Fibroblast of skin of left quadriceps (primary cell): ENCODE results near the gene CTNNA2.

Experiments used
- DNase-seq, 2 experiments: peaks; one replicate each; pipeline ENCODE4 v3.0.0-alpha.2; 2013; ENCODE audit warnings: low read depth in 2 of 2

Gene CTNNA2

DNA sequence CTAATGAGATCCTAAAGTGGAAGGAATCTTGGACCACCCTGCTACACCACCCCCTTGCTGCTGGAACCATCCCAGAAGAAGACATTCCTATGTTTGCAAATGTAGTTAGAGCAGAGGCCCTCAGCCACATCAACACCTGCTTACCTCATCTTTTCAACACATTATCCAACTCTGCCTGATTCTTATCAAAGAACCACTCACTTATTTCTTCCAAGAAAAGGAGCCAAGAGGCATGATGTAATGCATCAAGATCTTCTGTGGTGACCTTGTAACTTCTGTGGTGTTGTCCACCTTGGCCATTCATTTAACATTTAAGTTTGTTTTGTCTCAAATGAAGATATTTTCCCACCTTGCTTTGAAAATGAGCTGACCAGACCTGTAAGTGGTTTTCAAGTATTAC lies 338.1 kb downstream of the CTNNA2 start:
- DNase-seq: no peak

DNA sequence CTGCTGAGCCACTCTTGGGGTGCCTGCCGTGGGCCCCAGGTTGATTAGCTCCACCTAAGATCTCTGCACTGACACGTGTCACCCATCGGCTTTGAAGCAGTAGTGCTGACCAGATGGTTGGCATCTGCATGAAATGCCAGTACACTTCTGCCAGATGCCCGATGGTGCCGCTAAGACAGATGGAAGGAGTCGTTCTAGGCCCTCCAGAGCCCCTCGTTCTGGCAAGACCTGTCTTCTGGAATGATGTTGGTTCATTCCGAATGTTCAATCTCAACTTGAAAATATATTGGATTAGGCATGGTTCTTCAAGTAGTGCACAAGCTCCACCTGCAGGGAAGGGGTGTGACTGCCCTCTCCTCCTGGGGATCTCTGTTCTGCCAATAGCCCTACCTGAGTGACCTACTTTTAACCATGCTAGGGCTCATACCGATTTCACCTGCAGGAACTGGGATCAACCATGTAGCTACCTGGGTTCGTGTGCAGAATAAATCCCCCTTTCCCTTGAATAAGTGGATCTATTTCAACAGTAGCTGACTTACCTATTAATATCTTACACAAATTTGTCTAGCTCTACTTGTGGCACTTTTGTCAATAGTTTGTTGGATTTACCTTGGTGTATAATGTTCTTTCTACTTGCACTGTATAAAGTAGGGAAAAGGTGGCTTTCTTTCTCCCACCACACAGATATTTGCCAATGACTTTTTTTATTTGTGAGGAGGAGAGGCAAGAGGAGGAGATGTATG lies 342.6 kb downstream of the CTNNA2 start:
- no peak for DNase-seq

DNA sequence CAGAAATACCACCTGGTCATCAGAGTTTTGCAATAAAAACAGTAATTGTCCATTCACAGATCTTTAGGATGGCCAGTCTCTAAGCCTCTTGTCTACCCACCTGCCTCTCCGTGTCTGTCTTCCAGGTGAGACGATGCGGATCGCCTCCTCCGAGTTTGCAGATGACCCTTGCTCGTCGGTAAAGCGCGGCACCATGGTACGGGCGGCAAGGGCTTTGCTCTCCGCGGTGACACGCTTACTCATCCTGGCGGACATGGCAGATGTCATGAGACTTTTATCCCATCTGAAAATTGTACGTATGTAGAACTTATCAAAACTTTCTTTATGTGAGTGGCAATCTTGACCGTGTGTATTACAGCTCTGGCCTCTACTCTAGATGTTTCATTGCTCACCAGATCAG lies 345.0 kb downstream of the CTNNA2 start:
- DNase-seq: no peak

DNA sequence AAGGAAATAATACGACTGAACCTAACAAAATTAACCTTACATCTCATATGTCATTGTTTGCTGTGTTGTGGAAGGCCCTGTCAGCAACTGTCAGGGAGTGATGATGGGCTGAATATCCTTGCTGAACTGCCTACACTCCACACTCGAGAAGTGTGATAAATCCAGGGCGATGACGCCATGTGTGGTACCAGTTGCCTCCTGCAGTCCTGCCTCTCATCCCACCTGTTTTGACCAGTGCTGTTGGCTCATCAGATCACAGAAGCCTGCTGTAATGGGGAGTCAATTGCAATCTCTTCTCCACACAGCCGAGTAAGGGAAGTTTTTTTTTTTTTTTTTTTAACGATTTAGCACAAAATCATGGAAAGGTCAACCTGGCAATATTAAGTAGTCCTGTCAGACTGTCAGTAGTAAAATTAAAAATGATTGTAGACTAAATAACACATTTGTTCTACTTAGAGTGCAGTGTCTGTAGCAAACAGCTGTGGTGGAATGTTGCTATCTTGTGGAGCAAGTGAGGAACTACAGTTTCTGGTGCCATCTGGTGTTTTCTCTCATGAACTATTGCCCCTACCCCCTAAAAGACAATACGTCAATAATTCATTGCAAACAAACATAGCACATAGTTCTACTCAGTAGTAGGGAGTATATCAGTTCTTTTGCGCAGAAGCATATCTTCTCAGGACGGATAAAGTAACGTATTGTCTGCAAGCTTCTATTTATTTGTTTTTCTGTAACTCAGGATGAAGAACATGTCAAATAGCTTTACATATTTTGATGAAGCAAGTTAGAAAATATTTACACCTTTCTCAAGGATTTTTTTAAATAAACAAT lies 347.6 kb downstream of the CTNNA2 start:
- no peak for DNase-seq

DNA sequence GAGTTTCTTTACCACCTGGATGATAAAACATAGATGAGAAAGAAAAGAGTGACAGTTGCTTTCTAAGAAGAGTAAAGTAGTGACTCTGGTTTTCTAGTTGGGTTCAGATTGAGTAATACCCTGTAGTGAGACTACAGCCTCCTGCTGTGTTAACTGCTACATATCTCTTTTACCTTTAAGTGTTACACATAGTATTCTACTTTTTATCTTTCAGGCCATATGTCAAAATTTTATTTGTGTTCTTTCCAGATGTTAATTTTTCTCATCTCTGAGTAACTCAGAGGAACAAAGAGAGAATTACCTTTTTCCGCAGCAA lies 348.2 kb downstream of the CTNNA2 start:
- DNase-seq: no peak

DNA sequence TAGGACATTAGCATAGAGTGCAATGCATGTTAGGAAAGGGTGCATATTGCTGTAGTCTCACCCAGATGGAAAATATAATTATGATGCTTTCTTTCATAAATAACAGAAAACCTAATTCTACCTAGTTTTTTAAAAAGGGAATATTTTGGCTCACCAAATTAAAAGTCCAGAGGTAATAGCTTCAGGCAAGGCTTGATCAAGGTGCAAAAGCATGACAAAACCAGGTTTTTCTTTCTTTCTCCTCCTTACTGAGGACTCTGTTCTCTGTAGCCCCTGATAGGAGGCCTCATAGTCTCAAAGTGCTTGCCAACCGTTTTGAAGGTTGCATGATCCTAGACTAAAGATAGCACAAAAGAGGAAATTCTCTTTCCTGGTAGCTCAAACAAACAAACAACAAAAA lies 349.9 kb downstream of the CTNNA2 start:
- DNase-seq: no peak

DNA sequence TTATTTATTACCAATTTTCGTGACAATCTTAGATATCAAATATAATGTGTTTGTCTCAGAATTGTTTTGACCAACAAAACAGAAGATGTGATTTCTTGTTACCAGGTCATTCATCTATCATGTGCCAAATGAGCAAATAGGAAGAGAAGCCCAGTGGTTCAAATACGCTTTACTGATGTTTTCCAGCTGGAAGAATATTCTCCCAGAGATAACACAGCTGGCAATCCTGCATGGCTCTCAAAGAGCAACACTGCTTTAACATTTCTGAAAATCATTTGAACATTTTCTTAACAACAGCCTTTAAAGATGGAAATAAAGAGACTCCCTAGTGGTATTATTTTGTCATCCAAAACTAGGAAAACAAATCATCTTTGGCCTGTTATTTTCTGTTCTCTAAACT lies 359.8 kb downstream of the CTNNA2 start:
- no peak for DNase-seq

DNA sequence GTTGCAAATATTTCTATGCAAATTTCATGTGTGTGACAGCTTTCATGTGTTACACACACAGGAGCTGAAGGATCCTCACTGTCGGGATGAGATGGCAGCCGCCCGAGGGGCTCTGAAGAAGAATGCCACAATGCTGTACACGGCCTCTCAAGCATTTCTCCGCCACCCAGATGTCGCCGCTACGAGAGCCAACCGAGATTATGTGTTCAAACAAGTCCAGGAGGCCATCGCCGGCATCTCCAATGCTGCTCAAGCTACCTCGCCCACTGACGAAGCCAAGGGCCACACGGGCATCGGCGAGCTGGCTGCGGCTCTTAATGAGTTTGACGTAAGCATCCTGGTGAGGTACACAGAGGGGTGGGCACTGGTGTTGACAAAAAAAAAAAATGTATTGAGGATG lies 361.2 kb downstream of the CTNNA2 start:
- no peak for DNase-seq

DNA sequence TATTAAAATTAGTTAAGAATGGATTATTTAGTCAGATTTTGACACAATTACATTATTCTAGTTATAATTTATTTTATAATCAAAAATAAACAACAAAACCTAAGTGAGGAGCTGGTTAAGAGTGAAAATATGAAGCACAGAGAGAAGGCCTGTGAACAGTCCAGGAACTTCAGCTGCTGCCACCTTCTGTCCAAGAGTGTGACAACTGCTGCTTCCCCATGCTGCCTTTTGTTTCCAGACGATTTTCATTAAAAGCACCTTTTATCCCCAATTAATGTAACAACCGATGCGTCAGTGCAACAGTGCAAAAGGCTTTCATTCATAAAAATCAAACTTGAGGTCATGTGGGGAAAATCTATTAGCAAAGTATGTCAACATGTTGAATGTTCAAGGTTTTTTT lies 363.6 kb downstream of the CTNNA2 start:
- DNase-seq: no peak

DNA sequence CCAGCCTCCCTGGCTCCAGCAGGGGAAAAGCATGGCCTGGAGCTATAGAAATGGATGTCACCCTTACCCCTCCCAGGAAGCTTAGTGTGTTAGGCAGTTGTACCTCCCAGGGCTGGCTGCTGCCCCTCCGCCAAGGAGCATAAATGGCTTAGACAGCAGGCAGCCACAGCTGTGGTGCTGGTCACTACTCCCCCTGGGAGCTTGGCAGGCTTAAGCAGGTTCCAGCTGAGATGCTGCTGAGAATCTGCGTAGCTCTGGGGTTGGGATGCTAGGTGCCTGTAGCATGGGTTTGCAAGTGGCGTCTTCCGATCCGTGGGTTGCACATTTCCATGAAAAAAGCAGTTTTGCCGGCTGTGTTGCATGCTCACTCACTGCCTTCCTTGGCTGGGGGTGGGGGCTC lies 369.7 kb downstream of the CTNNA2 start:
- DNase-seq: no peak

DNA sequence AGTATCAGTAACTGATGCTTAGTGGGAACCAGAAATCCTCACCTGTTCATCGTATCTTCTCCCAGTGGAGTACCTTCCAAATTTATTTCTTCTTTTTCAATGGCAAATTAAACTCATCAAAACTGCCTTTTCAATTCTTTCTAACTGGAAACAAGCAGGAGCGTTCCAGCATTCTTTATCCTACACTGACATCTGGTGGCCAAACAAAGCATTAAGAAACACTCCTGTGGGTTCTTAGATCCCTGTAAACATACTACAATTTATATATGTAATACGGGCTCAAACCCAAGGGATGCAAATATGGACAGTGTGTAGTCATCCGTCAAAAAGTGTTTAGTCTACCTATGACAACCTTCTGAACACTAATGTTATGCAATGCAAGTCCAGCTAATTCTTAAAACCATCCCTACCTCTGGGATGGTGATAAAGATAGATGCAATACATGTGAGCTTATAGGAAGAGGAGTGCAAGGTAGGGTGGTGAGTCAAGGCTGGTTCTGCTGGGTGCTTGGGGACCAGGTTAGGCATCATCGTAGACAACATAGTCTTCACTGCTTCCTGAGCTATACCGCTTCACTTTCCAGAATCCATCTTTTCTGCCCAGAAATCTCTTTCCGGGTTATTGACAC lies 375.0 kb downstream of the CTNNA2 start:
- peak; percentile 24 to 31 for DNase-seq

DNA sequence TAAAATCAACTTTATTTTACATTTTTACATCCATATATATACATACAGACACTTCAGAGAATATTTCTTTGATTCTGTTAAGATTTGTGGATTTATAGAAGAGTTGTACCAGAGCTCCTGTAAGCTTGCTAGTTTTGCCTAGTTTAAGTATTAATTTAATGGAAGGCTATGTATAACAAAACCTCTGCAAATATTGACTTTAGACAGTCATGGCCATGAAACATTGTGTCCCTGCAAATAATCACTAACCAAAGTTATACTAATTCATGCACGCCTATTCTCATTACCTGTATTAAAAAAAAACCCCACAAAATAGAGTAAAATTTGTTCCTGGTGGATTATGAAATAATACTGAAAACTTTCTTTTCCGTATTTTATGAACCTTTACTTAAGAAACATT lies 379.3 kb downstream of the CTNNA2 start:
- DNase-seq: no peak

DNA sequence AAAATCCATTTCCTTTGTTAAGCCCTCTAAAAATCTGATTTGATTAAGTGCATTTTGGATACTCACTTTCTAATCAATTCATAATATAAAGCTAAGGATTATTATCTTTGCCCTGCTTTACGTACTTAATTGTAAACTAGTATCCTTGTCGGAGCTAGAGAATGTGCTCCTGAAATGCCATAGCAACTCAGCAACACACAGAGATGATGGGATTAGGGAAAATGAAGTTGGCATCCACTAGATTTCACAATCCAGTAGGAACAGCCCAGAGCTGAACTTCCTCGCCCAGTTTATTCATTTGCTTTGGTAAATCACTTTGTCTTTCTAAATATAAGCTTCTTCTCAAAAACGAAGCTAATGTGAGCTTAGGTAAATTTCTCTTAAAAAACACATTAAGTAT lies 386.3 kb downstream of the CTNNA2 start:
- no peak for DNase-seq

DNA sequence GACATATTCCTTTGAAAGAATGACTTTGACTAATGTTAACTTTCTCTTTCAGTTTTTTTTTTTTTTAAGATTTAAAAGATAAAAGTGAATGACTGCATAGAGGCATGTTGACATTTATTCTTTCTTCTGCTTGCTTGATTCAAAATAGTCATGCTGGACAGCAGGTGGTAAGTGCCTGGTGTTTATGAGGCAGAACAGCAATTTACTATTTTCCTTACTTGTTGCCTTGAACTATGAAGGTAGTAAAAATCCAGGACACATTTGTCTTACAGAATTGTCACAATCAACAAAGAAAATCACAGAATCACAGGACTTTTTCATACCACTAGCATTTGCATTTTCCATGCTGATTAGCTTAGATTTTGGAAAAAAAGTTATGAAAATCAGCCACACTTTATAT lies 388.3 kb downstream of the CTNNA2 start:
- no peak for DNase-seq

DNA sequence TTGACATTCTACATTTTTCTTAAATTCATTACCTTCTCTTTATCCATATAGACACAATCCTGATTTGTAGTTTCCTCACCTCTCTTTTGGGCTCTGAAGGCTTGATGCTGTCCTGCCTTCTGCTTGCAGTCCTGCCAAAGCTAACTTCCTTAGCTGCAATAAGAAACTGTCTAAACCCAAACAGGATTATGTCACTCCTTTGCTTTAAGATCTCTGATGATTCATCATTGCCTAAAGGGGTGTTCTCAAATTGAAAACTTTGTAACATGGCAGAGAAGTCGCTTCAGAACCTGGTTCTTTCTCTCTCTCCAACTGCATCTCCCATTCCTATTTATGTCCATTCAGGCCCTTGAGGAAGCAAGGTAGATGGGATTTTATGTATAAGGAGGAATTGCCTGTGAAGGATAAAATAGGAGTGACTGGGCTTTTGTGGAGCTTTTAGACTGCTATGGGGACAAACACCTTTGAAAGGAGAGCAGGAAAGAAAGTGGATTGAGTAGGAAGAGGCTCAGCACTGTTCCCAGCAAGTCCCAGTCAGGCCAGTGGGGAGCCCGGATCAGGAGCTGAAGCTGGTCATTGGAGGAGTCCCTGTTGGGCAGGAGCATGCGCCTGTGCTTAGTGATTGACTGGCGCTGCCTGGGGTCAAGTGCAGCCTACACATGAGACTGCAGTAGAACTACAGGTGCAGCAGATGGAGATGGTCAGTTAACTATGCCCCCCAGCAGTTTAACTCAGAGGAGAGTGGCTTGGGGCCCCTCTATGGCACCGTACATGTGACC lies 390.6 kb downstream of the CTNNA2 start:
- no peak for DNase-seq

DNA sequence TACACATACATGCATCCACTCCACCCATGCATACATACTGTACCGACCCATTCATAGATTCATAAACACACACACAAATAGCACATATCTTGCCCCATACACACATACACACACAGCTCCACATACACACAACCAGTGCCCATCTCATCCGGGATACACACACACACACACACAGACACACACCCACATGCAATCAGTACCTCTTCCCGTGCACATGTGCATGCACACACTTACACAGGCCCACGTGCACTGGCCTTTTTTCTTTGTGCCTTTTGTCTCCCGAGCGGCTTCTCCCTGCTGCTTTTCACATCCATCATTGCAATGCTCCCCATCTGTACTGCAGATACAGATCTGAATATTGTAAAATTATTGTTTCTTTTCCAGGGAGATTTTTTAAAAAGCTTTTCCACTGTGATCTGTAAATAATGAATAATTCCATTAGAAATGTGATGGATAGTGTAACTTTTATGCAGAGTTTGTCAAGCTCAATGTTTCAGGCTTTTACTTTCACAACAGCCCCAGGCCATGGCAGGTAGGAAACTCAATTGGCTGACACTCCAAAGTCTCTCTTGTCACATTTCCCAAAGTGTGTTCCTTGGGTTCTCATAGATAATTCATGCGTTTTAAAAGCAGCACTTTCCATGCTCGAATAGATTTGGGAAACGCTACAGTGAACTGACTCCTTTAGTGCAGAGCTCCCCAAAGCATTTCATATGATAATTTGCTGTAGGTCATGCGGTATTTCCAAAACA lies 393.5 kb downstream of the CTNNA2 start:
- no peak for DNase-seq

DNA sequence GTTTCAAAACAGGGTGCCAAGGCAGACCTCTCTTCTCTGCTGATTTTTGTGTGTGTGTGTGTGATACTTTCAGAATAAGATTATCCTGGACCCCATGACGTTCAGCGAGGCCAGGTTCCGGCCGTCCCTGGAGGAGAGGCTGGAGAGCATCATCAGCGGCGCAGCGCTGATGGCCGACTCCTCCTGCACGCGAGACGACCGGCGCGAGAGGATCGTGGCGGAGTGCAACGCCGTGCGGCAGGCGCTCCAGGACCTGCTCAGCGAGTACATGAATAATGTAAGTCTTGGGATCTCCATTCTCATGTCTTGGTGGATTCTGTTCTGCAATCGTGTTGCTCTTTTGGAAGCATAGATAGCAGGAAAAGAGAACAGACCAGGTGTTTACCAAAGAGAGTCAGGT lies 396.7 kb downstream of the CTNNA2 start:
- no peak for DNase-seq

DNA sequence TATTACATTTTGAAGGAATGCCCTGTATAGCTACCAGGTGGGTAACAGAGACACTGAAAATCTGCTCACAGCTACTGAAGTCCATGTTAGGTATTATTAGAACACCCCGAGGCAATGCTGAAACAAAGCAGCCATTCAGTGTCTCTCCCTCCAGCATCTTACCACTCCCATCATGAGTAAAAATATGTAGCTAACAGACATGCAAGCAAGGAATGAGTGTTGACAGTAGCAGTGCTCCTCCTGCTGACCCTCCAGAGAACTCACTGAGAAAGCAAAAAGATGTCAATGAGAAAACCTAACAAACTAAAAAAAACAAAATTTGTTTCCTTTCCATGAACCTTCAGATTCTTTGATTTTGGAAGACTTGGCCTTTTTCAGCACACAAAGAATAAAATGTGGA lies 397.8 kb downstream of the CTNNA2 start:
- no peak for DNase-seq

DNA sequence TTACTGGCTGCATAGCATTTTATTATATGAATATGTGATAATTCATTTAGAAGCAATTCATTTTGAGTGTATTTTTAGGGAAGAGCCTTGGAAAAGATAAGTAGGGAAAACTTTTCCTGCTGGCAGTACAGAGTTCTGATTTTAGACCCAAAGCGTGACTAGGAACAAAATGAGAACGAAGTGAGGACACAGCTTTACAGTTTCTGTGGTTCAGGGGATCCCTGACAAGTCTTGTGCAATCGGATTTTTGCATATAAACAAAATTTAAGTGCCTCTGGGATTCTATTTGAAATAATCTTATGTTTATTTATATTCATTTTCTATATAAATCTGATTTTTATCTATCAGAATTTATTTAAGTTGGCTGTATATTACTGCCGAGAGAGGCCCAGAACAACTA lies 402.6 kb downstream of the CTNNA2 start:
- no peak for DNase-seq

DNA sequence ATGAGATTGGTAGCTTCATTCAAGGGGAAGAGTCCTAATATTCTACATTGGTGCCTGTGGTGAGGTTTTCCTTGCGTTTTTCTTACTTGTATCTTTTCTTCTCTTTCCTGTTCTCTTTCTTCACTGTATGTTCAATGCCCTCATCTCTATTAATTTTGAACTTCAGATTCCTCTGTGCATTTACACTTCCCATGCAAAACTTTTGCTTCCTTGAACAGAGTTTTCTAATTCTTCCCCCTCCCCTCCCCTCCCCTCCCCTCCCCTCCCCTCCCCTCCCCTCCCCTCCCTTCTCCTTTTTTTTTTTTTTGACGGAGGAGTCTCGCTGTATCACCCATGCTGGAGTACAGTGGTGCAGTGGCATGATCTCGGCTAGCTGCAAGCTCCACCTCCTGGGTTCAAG lies 403.4 kb downstream of the CTNNA2 start:
- DNase-seq: no peak

DNA sequence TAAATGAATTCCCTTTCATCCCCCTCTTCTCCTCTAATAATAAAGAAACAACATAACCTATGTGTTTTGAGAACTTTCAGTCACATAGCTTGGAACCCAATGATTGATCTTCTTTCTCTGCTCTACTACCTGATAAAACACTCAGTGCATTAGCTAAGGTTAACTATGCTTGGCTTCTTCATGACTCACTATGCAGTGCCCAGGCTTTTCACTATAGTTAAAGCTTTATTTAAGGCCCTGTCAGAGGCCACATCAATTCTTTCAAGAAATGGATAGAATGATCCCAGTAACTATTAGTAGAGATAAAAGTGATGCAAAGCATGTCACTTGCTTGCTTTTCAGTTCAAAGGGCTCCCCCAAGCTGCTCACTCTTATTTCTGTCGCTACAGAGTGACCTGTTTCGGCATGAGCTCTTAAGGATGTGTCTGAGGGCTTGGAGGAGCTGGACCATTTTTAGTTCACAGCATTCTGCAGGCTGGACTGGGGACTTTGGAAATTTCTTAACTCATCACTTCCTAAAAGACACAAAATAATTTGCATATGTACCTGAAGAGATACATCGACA lies 407.7 kb downstream of the CTNNA2 start:
- DNase-seq: no peak
